HepG2 (cell line): Measurements from ENCODE around the gene ING1. TPM values are rescaled to one million over a fixed set of nuclear protein-coding genes. Genes with fewer than 3 reads are reported as not detected.

Experiments used
- BCL6 ChIP-seq: IDR thresholded peaks from 2 replicates; pipeline ENCODE4 v1.6.1; 2016; ENCODE audit warnings: missing genetic modification reagents, missing compliant biosample characterization
- CHD4 ChIP-seq: fragments of 200-600 bp; sonication (generic); IDR thresholded peaks from 2 replicates; pipeline ENCODE4 v1.7.0; 2017; ENCODE audit warnings: mild to moderate bottlenecking, low read length, borderline replicate concordance
- FOXA1 ChIP-seq, 2 experiments: fragments of 450-650 bp in 1 of 2; sonication (generic) in 1 of 2; formaldehyde crosslinking in 1 of 2; IDR thresholded peaks; 2 replicates each; pipeline versions ENCODE4 v1.4.0 to v1.6.1; 2016 to 2020; ENCODE audit warnings: missing genetic modification reagents in 1 of 2
- GFI1 ChIP-seq: sonication (generic); formaldehyde crosslinking; IDR thresholded peaks from 2 replicates; pipeline ENCODE4 v1.5.0; 2020; ENCODE audit warnings: missing genetic modification reagents, mild to moderate bottlenecking, borderline replicate concordance
- GTF3A ChIP-seq: sonication (generic); formaldehyde crosslinking; conservative IDR thresholded peaks from 2 replicates; pipeline ENCODE4 v1.4.0; 2020; ENCODE audit warnings: mild to moderate bottlenecking, missing genetic modification reagents
- HNRNPH1 ChIP-seq: fragments of 200-400 bp; formaldehyde crosslinking; optimal IDR thresholded peaks from 2 replicates; pipeline ENCODE3; 2017; ENCODE audit warnings: mild to moderate bottlenecking, low read depth, low read length
- KDM5B ChIP-seq: sonication (generic); formaldehyde crosslinking; IDR thresholded peaks from 2 replicates; pipeline ENCODE4 v1.4.0; 2020; ENCODE audit warnings: missing genetic modification reagents, mild to moderate bottlenecking, borderline replicate concordance
- MED8 ChIP-seq: sonication (generic); formaldehyde crosslinking; IDR thresholded peaks from 2 replicates; pipeline ENCODE4 v1.8.1; 2023; ENCODE audit warnings: mild to moderate bottlenecking, missing genetic modification reagents; ENCODE audit not compliant: insufficient replicate concordance
- MYC ChIP-seq: sonication (generic); formaldehyde crosslinking; IDR thresholded peaks from 2 replicates; pipeline ENCODE4 v1.9.0; 2021; ENCODE audit warnings: missing genetic modification reagents, borderline replicate concordance
- MYNN ChIP-seq: sonication (generic); formaldehyde crosslinking; IDR thresholded peaks from 2 replicates; pipeline ENCODE4 v1.4.0; 2020; ENCODE audit warnings: mild to moderate bottlenecking, low read depth, missing genetic modification reagents
- NPAS2 ChIP-seq: sonication (generic); formaldehyde crosslinking; IDR thresholded peaks from 2 replicates; pipeline ENCODE4 v1.8.0; 2022; ENCODE audit warnings: mild to moderate bottlenecking, missing genetic modification reagents, borderline replicate concordance
- PBX2 ChIP-seq: IDR thresholded peaks from 2 replicates; pipeline ENCODE4 v1.6.1; 2016; ENCODE audit warnings: control low read depth
- RFX1 ChIP-seq: fragments of 450-650 bp; IDR thresholded peaks from 2 replicates; pipeline ENCODE4 v1.6.1; 2017
- RXRA ChIP-seq: sonication (generic); formaldehyde crosslinking; IDR thresholded peaks from 2 replicates; pipeline ENCODE4 v1.5.1; 2020; ENCODE audit warnings: missing genetic modification reagents
- SNAI1 ChIP-seq: sonication (generic); formaldehyde crosslinking; IDR thresholded peaks from 2 replicates; pipeline ENCODE4 v1.5.0; 2020; ENCODE audit warnings: mild to moderate bottlenecking, missing genetic modification reagents, borderline replicate concordance
- ZNF512B ChIP-seq: sonication (generic); formaldehyde crosslinking; IDR thresholded peaks from 2 replicates; pipeline ENCODE4 v1.5.1; 2020; ENCODE audit warnings: missing genetic modification reagents, mild to moderate bottlenecking, borderline replicate concordance
- ZNF543 ChIP-seq: sonication (generic); formaldehyde crosslinking; IDR thresholded peaks from 2 replicates; pipeline ENCODE4 v1.4.0; 2020; ENCODE audit warnings: mild to moderate bottlenecking, missing genetic modification reagents
- ZSCAN29 ChIP-seq: sonication (generic); formaldehyde crosslinking; conservative IDR thresholded peaks from 2 replicates; pipeline ENCODE4 v1.4.0; 2020; ENCODE audit warnings: mild to moderate bottlenecking, missing genetic modification reagents
- polyA plus RNA-seq, 8 experiments: library from polyadenylated mRNA; depleted of rRNA in 3 of 8; stranded (reverse) in 7 of 8; unstranded in 1 of 8; fragments of >200 nt; fragmentation: Illumina TruSeq in 4 of 8; extraction: Trizol in 4 of 8; gene quantifications; 2 replicates each; pipeline versions ENCODE4 v1.2.1 to v1.2.3, GENCODE V29; 2011 to 2016; ENCODE audit warnings: low read depth in 4 of 8, missing spikeins in 1 of 8, mixed read lengths in 1 of 8; ENCODE audit not compliant: insufficient read depth in 1 of 8
- total RNA-seq, 5 experiments: library from RNA; depleted of rRNA; stranded (reverse); fragments of >200 nt; fragmentation: Illumina TruSeq; extraction: Trizol; gene quantifications; 2 replicates each; pipeline ENCODE4 v1.2.3, GENCODE V29; 2016; ENCODE audit warnings: low read depth in 1 of 5
- TF ChIP-seq, protein P1 (sequence below): sonication (generic); formaldehyde crosslinking; IDR thresholded peaks from 2 replicates; pipeline ENCODE4 v1.4.0; 2020; ENCODE audit warnings: missing genetic modification reagents, mild to moderate bottlenecking, borderline replicate concordance
- TF ChIP-seq, protein P2 (sequence below): sonication (generic); formaldehyde crosslinking; IDR thresholded peaks from 2 replicates; pipeline ENCODE4 v1.4.0; 2020; ENCODE audit warnings: missing genetic modification reagents

ING1 gene
- total and polyA plus RNA-seq, 2 of the 13 experiments (the other 11 are each of a cell fraction or from before 2014, with no cell fraction given), result 8.1 to 16.1 TPM

DNA sequence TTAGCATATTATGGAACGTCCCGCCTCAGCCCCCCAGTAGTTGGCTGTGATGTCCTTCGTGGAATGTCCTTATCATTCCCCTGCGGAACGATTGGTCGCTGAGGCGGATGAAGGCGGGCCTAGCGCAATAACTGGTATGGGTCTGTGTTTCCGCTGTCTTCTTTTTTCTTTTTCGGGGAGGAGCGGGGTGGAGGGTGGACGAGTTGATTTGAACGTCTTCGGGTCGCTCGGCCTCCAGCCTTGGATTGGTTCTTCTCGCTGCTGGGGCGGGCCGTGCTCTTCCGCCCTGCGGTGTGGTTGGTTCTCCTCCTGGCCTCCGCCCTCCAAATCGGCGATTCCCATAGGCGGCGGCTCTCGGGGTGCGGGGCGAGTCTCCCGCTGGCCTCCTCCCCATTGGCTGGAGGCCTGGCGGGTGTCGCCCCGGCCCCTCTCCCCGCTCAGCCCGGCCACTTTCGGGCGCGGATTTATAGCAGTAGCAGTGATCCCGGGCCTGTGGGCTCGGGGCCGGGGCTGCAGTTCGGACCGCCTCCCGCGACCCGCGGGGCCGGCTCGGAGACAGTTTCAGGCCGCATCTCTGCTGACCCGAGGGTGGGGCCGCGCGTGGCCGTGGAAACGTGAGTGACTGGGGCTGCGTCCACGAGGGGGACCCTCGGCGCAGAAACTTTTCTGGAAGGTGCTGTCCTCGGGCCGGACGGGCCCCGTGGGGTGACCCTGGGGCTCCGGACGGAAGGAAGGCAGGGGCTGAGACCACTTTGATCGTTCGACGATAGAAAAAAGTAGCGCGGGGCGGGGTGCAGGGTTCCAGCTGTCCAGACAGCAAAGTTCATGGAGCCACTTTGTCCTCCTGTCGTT lies 2.1 kb downstream of the ING1 start (continued):
- TF ChIP-seq HNRNPH1, result no peak
- peak; percentile 40; the same call in 1 of the 2 replicates for TF ChIP-seq KDM5B (CRISPR knock-in tag)
- TF ChIP-seq, protein P1, sequence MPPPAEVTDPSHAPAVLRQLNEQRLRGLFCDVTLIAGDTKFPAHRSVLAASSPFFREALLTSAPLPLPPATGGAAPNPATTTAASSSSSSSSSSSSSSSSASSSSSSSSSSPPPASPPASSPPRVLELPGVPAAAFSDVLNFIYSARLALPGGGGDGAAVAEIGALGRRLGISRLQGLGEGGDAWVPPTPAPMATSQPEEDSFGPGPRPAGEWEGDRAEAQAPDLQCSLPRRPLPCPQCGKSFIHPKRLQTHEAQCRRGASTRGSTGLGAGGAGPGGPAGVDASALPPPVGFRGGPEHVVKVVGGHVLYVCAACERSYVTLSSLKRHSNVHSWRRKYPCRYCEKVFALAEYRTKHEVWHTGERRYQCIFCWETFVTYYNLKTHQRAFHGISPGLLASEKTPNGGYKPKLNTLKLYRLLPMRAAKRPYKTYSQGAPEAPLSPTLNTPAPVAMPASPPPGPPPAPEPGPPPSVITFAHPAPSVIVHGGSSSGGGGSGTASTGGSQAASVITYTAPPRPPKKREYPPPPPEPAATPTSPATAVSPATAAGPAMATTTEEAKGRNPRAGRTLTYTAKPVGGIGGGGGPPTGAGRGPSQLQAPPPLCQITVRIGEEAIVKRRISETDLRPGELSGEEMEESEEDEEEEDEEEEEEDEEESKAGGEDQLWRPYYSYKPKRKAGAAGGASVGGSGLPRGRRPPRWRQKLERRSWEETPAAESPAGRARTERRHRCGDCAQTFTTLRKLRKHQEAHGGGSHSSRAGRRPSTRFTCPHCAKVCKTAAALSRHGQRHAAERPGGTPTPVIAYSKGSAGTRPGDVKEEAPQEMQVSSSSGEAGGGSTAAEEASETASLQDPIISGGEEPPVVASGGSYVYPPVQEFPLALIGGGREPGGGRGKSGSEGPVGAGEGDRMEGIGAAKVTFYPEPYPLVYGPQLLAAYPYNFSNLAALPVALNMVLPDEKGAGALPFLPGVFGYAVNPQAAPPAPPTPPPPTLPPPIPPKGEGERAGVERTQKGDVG, result no peak
- TF ChIP-seq MED8, result peak; percentile 40
- no peak for TF ChIP-seq GTF3A (CRISPR knock-in tag)
- no peak for TF ChIP-seq NPAS2 (CRISPR knock-in tag)
- TF ChIP-seq RXRA (CRISPR knock-in tag), result peak; percentile 57
- TF ChIP-seq FOXA1 (IDR thresholded peaks at IDR 0.05), result no peak
- TF ChIP-seq FOXA1 (CRISPR knock-in tag; IDR thresholded peaks at IDR 0.05), result no peak
- no peak; the same call in 1 of the 2 replicates for TF ChIP-seq MYNN (CRISPR knock-in tag)
- no peak for TF ChIP-seq RFX1
- TF ChIP-seq ZSCAN29 (CRISPR knock-in tag), result no peak
- TF ChIP-seq SNAI1 (CRISPR knock-in tag), result no peak; the same call in 1 of the 2 replicates
- no peak for TF ChIP-seq BCL6 (CRISPR knock-in tag)
- TF ChIP-seq CHD4, result no peak
- TF ChIP-seq PBX2 (CRISPR knock-in tag), result peak; percentile 54; the same call in 1 of the 2 replicates
- no peak for TF ChIP-seq ZNF512B (CRISPR knock-in tag)
- TF ChIP-seq, protein P2, sequence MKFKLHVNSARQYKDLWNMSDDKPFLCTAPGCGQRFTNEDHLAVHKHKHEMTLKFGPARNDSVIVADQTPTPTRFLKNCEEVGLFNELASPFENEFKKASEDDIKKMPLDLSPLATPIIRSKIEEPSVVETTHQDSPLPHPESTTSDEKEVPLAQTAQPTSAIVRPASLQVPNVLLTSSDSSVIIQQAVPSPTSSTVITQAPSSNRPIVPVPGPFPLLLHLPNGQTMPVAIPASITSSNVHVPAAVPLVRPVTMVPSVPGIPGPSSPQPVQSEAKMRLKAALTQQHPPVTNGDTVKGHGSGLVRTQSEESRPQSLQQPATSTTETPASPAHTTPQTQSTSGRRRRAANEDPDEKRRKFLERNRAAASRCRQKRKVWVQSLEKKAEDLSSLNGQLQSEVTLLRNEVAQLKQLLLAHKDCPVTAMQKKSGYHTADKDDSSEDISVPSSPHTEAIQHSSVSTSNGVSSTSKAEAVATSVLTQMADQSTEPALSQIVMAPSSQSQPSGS, result 0 out of 2 replicates have a peak, but pooled peaks have one; percentile 10
- peak; percentile 44; the same call in 1 of the 2 replicates for TF ChIP-seq GFI1 (CRISPR knock-in tag)
- TF ChIP-seq ZNF543 (CRISPR knock-in tag), result no peak; the same call in 1 of the 2 replicates
- peak; percentile 60; the same call in 1 of the 2 replicates for TF ChIP-seq MYC
